IMR-90 (cell line): Measurements from ENCODE around the gene OR2V2. TPM values are rescaled to one million over a fixed set of nuclear protein-coding genes. Genes with fewer than 3 reads are reported as not detected.

Source experiments
- ATAC-seq: fragments of 200-7000 bp; cut with Tn5 transposase; 2 replicates; pipeline ENCODE4 v1.9.1; 2020; ENCODE audit warnings: low read depth, mild to moderate bottlenecking, moderate library complexity
- BruUV-seq: library from RNA; stranded (reverse); fragments of 400-500 nt; replicated peaks from 2 replicates; lab custom pipeline; 2021; lab: Mats Ljungman, UMichigan
- CTCF ChIA-PET: fragments of 300-600 bp; formaldehyde crosslinking; extraction: SDS; loops from one replicate; lab custom pipeline; 2021; ENCODE audit warnings: antibody characterized with exemption; lab: Yijun Ruan, JAX
- POLR2A ChIA-PET: fragments of 300-600 bp; sonication (Branson Sonifier 250); formaldehyde crosslinking; loops from one replicate; lab custom pipeline; 2022; ENCODE audit warnings: antibody characterized with exemption; ENCODE audit not compliant: unreplicated experiment; lab: Charles Lee
- DNase-seq: peaks from one replicate; pipeline ENCODE4 v3.0.0; 2013
- H2AFZ ChIP-seq: replicated peaks from 2 replicates; pipeline ENCODE3; 2013; ENCODE audit warnings: low read length, mild to moderate bottlenecking; ENCODE audit not compliant: poor library complexity
- H2AK5ac ChIP-seq: 2 replicates; pipeline ENCODE4 v1.6.1; 2013; ENCODE audit warnings: low read depth, low read length, inconsistent platforms
- H2AK9ac ChIP-seq: replicated peaks from 2 replicates; pipeline ENCODE3; 2013; ENCODE audit warnings: mild to moderate bottlenecking, low read depth, low read length, moderate library complexity; ENCODE audit not compliant: poor library complexity
- H2BK120ac ChIP-seq: 2 replicates; pipeline ENCODE4 v1.6.1; 2013; ENCODE audit warnings: low read depth, low read length, inconsistent platforms
- H2BK15ac ChIP-seq: 3 replicates; pipeline ENCODE4 v1.6.1; 2013; ENCODE audit warnings: low read depth, low read length, inconsistent platforms
- H2BK20ac ChIP-seq: 2 replicates; pipeline ENCODE4 v1.6.1; 2013; ENCODE audit warnings: low read depth, mild to moderate bottlenecking, inconsistent platforms, low read length, moderate library complexity
- H2BK5ac ChIP-seq: 2 replicates; pipeline ENCODE4 v1.6.1; 2013; ENCODE audit warnings: mild to moderate bottlenecking, low read depth, low read length, inconsistent platforms; ENCODE audit not compliant: poor library complexity, severe bottlenecking
- H3K14ac ChIP-seq: replicated peaks from 2 replicates; pipeline ENCODE4 v1.6.1; 2013; ENCODE audit warnings: low read depth, low read length, inconsistent platforms
- H3K18ac ChIP-seq: 2 replicates; pipeline ENCODE4 v1.6.1; 2013; ENCODE audit warnings: low read depth, low read length, control low read depth
- H3K23ac ChIP-seq: 2 replicates; pipeline ENCODE4 v1.6.1; 2013; ENCODE audit warnings: low read depth, low read length, inconsistent platforms
- H3K27ac ChIP-seq: 2 replicates; pipeline ENCODE4 v1.5.1; 2013; ENCODE audit warnings: mild to moderate bottlenecking, control low read depth, low read length; ENCODE audit not compliant: insufficient read depth
- H3K27me3 ChIP-seq: 2 replicates; pipeline ENCODE4 v1.6.1; 2013; ENCODE audit warnings: low read length; ENCODE audit not compliant: control insufficient read depth, insufficient read depth
- H3K36me3 ChIP-seq: 2 replicates; pipeline ENCODE4 v1.6.1; 2013; ENCODE audit warnings: low read length, mixed read lengths; ENCODE audit not compliant: control insufficient read depth, insufficient read depth
- H3K4ac ChIP-seq: 2 replicates; pipeline ENCODE4 v1.6.1; 2013; ENCODE audit warnings: low read depth, low read length, inconsistent platforms
- H3K4me1 ChIP-seq: 2 replicates; pipeline ENCODE4 v1.6.1; 2013; ENCODE audit warnings: low read length, mixed read lengths; ENCODE audit not compliant: control insufficient read depth, insufficient read depth
- H3K4me2 ChIP-seq: 2 replicates; pipeline ENCODE4 v1.6.1; 2013; ENCODE audit warnings: low read depth, mild to moderate bottlenecking, control low read depth, low read length, moderate library complexity
- H3K4me3 ChIP-seq: 2 replicates; pipeline ENCODE4 v1.5.1; 2013; ENCODE audit warnings: low read depth, mild to moderate bottlenecking, control low read depth, low read length, moderate library complexity; ENCODE audit not compliant: insufficient read depth
- H3K56ac ChIP-seq: 2 replicates; pipeline ENCODE4 v1.6.1; 2013; ENCODE audit warnings: low read length, inconsistent platforms; ENCODE audit not compliant: insufficient read depth; ENCODE audit errors: extremely low read depth
- H3K79me1 ChIP-seq, 2 experiments: 2 replicates each; pipeline ENCODE4 v1.6.1; 2013; ENCODE audit warnings: low read length in 2 of 2, inconsistent platforms in 1 of 2, low read depth in 1 of 2
- H3K9ac ChIP-seq: 2 replicates; pipeline ENCODE4 v1.6.1; 2013; ENCODE audit warnings: low read depth, low read length, control low read depth
- H3K9me1 ChIP-seq: 2 replicates; pipeline ENCODE4 v1.6.1; 2013; ENCODE audit warnings: low read length, inconsistent platforms; ENCODE audit not compliant: insufficient read depth
- H3K9me3 ChIP-seq: 2 replicates; pipeline ENCODE4 v1.6.1; 2013; ENCODE audit warnings: low read length; ENCODE audit not compliant: control insufficient read depth, insufficient read depth
- H4K20me1 ChIP-seq: 2 replicates; pipeline ENCODE4 v1.6.1; 2013; ENCODE audit warnings: low read length, inconsistent platforms; ENCODE audit not compliant: insufficient read depth
- H4K5ac ChIP-seq: 2 replicates; pipeline ENCODE4 v1.6.1; 2013; ENCODE audit warnings: mild to moderate bottlenecking, low read depth, low read length, control low read depth
- H4K8ac ChIP-seq, 2 experiments: 2 replicates each; pipeline ENCODE4 v1.6.1; 2013; ENCODE audit warnings: low read depth in 2 of 2, low read length in 2 of 2, control low read depth in 1 of 2, inconsistent platforms in 1 of 2
- H4K91ac ChIP-seq: 2 replicates; pipeline ENCODE4 v1.6.1; 2013; ENCODE audit warnings: low read depth, low read length, inconsistent platforms; ENCODE audit not compliant: insufficient read depth
- BHLHE40 ChIP-seq: fragments of 150-350 bp; IDR thresholded peaks from 2 replicates; pipeline ENCODE4 v1.6.1; 2016; ENCODE audit warnings: mild to moderate bottlenecking, low read depth, low read length
- CEBPB ChIP-seq: IDR thresholded peaks from 2 replicates; pipeline ENCODE4 v1.6.1; 2012; ENCODE audit warnings: low read depth, low read length, improper control_type of control experiment
- CTCF ChIP-seq: conservative IDR thresholded peaks from 2 replicates; pipeline ENCODE4 v1.5.1; 2012; ENCODE audit warnings: mild to moderate bottlenecking, low read depth, low read length, improper control_type of control experiment
- ELK1 ChIP-seq: fragments of 150-350 bp; IDR thresholded peaks from 2 replicates; pipeline ENCODE4 v1.6.1; 2016; ENCODE audit warnings: low read depth, mild to moderate bottlenecking, low read length, moderate library complexity, borderline replicate concordance
- FOS ChIP-seq: fragments of 150-350 bp; IDR thresholded peaks from 2 replicates; pipeline ENCODE4 v1.6.1; 2016; ENCODE audit warnings: low read depth, low read length
- MAFK ChIP-seq: IDR thresholded peaks from 2 replicates; pipeline ENCODE4 v1.6.1; 2012; ENCODE audit warnings: low read depth, low read length, improper control_type of control experiment
- RAD21 ChIP-seq: IDR thresholded peaks from 2 replicates; pipeline ENCODE4 v1.6.1; 2012; ENCODE audit warnings: low read length, improper control_type of control experiment
- RCOR1 ChIP-seq: IDR thresholded peaks from 2 replicates; pipeline ENCODE4 v1.6.1; 2012; ENCODE audit warnings: mild to moderate bottlenecking, low read length, improper control_type of control experiment; ENCODE audit not compliant: insufficient replicate concordance
- SMC3 ChIP-seq: fragments of 150-350 bp; IDR thresholded peaks from 2 replicates; pipeline ENCODE4 v1.6.1; 2016; ENCODE audit warnings: low read depth, mild to moderate bottlenecking, antibody characterized with exemption, low read length, moderate library complexity
- USF2 ChIP-seq: fragments of 150-350 bp; IDR thresholded peaks from 2 replicates; pipeline ENCODE4 v1.6.1; 2017; ENCODE audit warnings: mild to moderate bottlenecking, antibody characterized with exemption, low read length, low read depth
- WGBS, 2 experiments: methylation state at CpG; one replicate each; pipeline versions ENCODE4 v1.1.5 to v1.1.7; 2013; ENCODE audit warnings: missing lambda C conversion rate in 2 of 2; ENCODE audit not compliant: insufficient read length in 1 of 2; ENCODE audit errors: extremely low coverage in 2 of 2; 5-methylcytosine and 5-hydroxymethylcytosine counted together
- dilution Hi-C: fragments of 300-500 bp; cut with HindIII; formaldehyde crosslinking; loops from one replicate; pipeline ENCODE4 v1.14.3; 2018; ENCODE audit warnings: low sequenced_read_pairs; ENCODE audit not compliant: unreplicated experiment
- in situ Hi-C: fragments of 300-500 bp; cut with MboI; formaldehyde crosslinking; loops from 3 replicates; pipeline ENCODE4 v1.14.3; 2019; ENCODE audit warnings: low sequenced_read_pairs, inconsistent platforms, mixed read lengths
- intact Hi-C: fragments of 100-400 bp; cut with micrococcal nuclease; formaldehyde crosslinking; loops from 2 replicates; pipeline ENCODE4 v1.10.0; 2022
- polyA plus RNA-seq, 3 experiments: library from polyadenylated mRNA; depleted of rRNA; stranded (reverse); fragments of >200 nt; gene quantifications; 2 replicates each; pipeline ENCODE4 v1.2.3, GENCODE V29; 2012; ENCODE audit warnings: low replicate concordance in 1 of 3
- total RNA-seq: library from RNA; depleted of rRNA; stranded (reverse); fragments of >200 nt; gene quantifications from 2 replicates; pipeline ENCODE4 v1.2.3, GENCODE V29; 2012

The OR2V2 gene
- total and polyA plus RNA-seq, 2 of the 4 experiments (the other 2 are of a cell fraction): not detected

- ATAC-seq (no peak), DNase-seq (no peak)
- H2BK20ac ChIP-seq: no peak overlapping the region
- no peaks in the 10 kb centered on the region for H3K9me3 ChIP-seq
- H2AFZ ChIP-seq: peak overlapping the region; percentile 91
- H3K9ac ChIP-seq: no peak overlapping the region
- H3K27me3 ChIP-seq: no peaks in the 10 kb centered on the region; the same call in 1 of the 2 replicates
- BruUV-seq: no TSS peak
- H2AK5ac ChIP-seq: no peak overlapping the region
- H3K79me1 ChIP-seq: no peaks in the 10 kb centered on the region
- H4K20me1 ChIP-seq: no peaks in the 10 kb centered on the region
- dilution Hi-C loops (no loop called here), in situ Hi-C loops (no loop called here), intact Hi-C loops (no loop called here)
- 0 out of 2 replicates have a peak, but pooled peaks cover 6% of the 10 kb centered on the region for H3K9me1 ChIP-seq
- no peak overlapping the region for H4K91ac ChIP-seq
- no peaks in the 10 kb centered on the region for H3K36me3 ChIP-seq
- no peak overlapping the region for H3K14ac ChIP-seq
- no peak overlapping the region for H3K27ac ChIP-seq
- H3K18ac ChIP-seq: no peak overlapping the region
- TF ChIP-seq FOS: no peak
- TF ChIP-seq BHLHE40: no peak
- no peak for TF ChIP-seq CTCF
- TF ChIP-seq ELK1: no peak
- no peak for TF ChIP-seq CEBPB
- no peak for TF ChIP-seq MAFK
- TF ChIP-seq SMC3: no peak
- TF ChIP-seq RCOR1: no peak
- no peak for TF ChIP-seq USF2
- TF ChIP-seq RAD21: no peak
- H4K5ac ChIP-seq: no peak overlapping the region
- no peak overlapping the region for H3K4ac ChIP-seq
- peak overlapping the region; percentile 77 for H3K4me2 ChIP-seq
- CTCF ChIA-PET: no interaction called here
- no peak overlapping the region for H3K23ac ChIP-seq
- peak overlapping the region; percentile 57 for H3K4me3 ChIP-seq
- WGBS, 2 experiments: no CpG with 5 or more reads among the region's 17 CpGs
- H2BK15ac ChIP-seq: no peak overlapping the region
- no peak overlapping the region for H2BK5ac ChIP-seq
- H3K4me1 ChIP-seq: peaks cover 4% of the 10 kb centered on the region; the same call in 1 of the 2 replicates
- peak overlapping the region; percentile 52 for H2AK9ac ChIP-seq
- no peak overlapping the region for H2BK120ac ChIP-seq
- POLR2A ChIA-PET: no interaction called here
- H4K8ac ChIP-seq: no peak overlapping the region
- H3K56ac ChIP-seq: no peak overlapping the region
These were observed 56.4 kb downstream of the OR2V2 start for GRCh38 chr5:181203777-181204112.
